ENCODE data around the gene LRMDA.

The LRMDA gene

GRCh38 chr10:76540331-76540730 lies 1108.9 kb downstream of the LRMDA start:
- no peak for DNase-seq (ENCODE audit: low read depth)
- no peak for TF ChIP-seq CTCF (conservative IDR thresholded peaks at IDR 0.05; ENCODE audit: low read depth, low read length)
- no peak overlapping the region for H3K4me3 ChIP-seq (ENCODE audit: low read depth, low read length)

- H3K4me3 ChIP-seq (ENCODE audit: low read depth, low read length) = no peak overlapping the region
Measured at GRCh38 chr10:76540786-76541185, 1109.4 kb downstream of the LRMDA start.

GRCh38 chr10:76541852-76542251 lies 1110.4 kb downstream of the LRMDA start:
- H3K4me3 ChIP-seq (ENCODE audit: low read depth, low read length) = no peak overlapping the region
- no peak for TF ChIP-seq CTCF (conservative IDR thresholded peaks at IDR 0.05; ENCODE audit: low read depth, low read length)
- no peak for DNase-seq (ENCODE audit: low read depth)

More at GRCh38 chr10:76540786-76541185, 1109.4 kb downstream of the LRMDA start:
- no peak for TF ChIP-seq CTCF (conservative IDR thresholded peaks at IDR 0.05; ENCODE audit: low read depth, low read length)
- peak; percentile 23 for DNase-seq (ENCODE audit: low read depth)

- H3K4me3 ChIP-seq (ENCODE audit: low read depth, low read length) = no peak overlapping the region
- DNase-seq (ENCODE audit: low read depth) = no peak
- no peak for TF ChIP-seq CTCF (conservative IDR thresholded peaks at IDR 0.05; ENCODE audit: low read depth, low read length)
Measured at GRCh38 chr10:76542307-76542930, 1111.0 kb downstream of the LRMDA start.

- peak; percentile 63 for DNase-seq (ENCODE audit: low read depth)
- no peak for TF ChIP-seq CTCF (conservative IDR thresholded peaks at IDR 0.05; ENCODE audit: low read depth, low read length)
- H3K4me3 ChIP-seq (ENCODE audit: low read depth, low read length) = no peak overlapping the region
Measured at GRCh38 chr10:76543655-76544054, 1112.2 kb downstream of the LRMDA start.

GRCh38 chr10:76544789-76545188 lies 1113.4 kb downstream of the LRMDA start:
- no peak for DNase-seq (ENCODE audit: low read depth)
- no peak overlapping the region for H3K4me3 ChIP-seq (ENCODE audit: low read depth, low read length)
- TF ChIP-seq CTCF (conservative IDR thresholded peaks at IDR 0.05; ENCODE audit: low read depth, low read length) = no peak

GRCh38 chr10:76546411-76546810 lies 1115.0 kb downstream of the LRMDA start:
- no peak for DNase-seq (ENCODE audit: low read depth)
- TF ChIP-seq CTCF (conservative IDR thresholded peaks at IDR 0.05; ENCODE audit: low read depth, low read length) = no peak
- no peak overlapping the region for H3K4me3 ChIP-seq (ENCODE audit: low read depth, low read length)
